Fibroblast of lung (primary cell): ENCODE results near the gene DNAJC1. TPM values are rescaled to one million over a fixed set of nuclear protein-coding genes. Genes with fewer than 3 reads are reported as not detected.

Source experiments
- DNase-seq, 2 donors: peaks; one replicate each; pipeline versions ENCODE4 v3.0.0 to v3.0.0-alpha.2; 2010; ENCODE audit warnings: low read depth in 2 of 2
- H2AFZ ChIP-seq: 2 replicates; pipeline ENCODE4 v1.5.1; 2012; ENCODE audit warnings: low read length, control low read depth, inconsistent platforms
- H3K27ac ChIP-seq: 2 replicates; pipeline ENCODE4 v1.5.1; 2011; ENCODE audit warnings: low read length, control low read depth; ENCODE audit not compliant: insufficient read depth
- H3K27me3 ChIP-seq: 2 replicates; pipeline ENCODE4 v1.5.1; 2011; ENCODE audit warnings: mild to moderate bottlenecking, low read length; ENCODE audit not compliant: control insufficient read depth, insufficient read depth
- H3K36me3 ChIP-seq: 2 replicates; pipeline ENCODE4 v1.5.1; 2011; ENCODE audit warnings: low read length; ENCODE audit not compliant: control insufficient read depth, insufficient read depth
- H3K4me1 ChIP-seq: 2 replicates; pipeline ENCODE4 v1.5.1; 2011; ENCODE audit warnings: low read length; ENCODE audit not compliant: control insufficient read depth, insufficient read depth; ENCODE audit errors: extremely low read depth
- H3K4me2 ChIP-seq: 2 replicates; pipeline ENCODE4 v1.5.1; 2011; ENCODE audit warnings: low read length, control low read depth; ENCODE audit not compliant: insufficient read depth; ENCODE audit errors: extremely low read depth
- H3K4me3 ChIP-seq, 4 experiments: fragments of 200-600 bp in 1 of 4; sonication (generic) in 1 of 4; replicated peaks in 1 of 4; 2 replicates each; pipeline ENCODE4 v1.5.1; 2011 to 2016; ENCODE audit warnings: low read length in 4 of 4, low read depth in 3 of 4, mild to moderate bottlenecking in 3 of 4, control low read depth in 2 of 4, inconsistent platforms in 1 of 4, mixed read lengths in 1 of 4; ENCODE audit not compliant: insufficient read depth in 1 of 4; ENCODE audit errors: control extremely low read depth in 1 of 4
- H3K79me2 ChIP-seq: 2 replicates; pipeline ENCODE4 v1.5.1; 2012; ENCODE audit warnings: mild to moderate bottlenecking, low read length, inconsistent platforms; ENCODE audit not compliant: control insufficient read depth, insufficient read depth
- H3K9ac ChIP-seq: 2 replicates; pipeline ENCODE4 v1.5.1; 2011; ENCODE audit warnings: mild to moderate bottlenecking, low read length, control low read depth; ENCODE audit not compliant: insufficient read depth
- H3K9me3 ChIP-seq: 2 replicates; pipeline ENCODE4 v1.5.1; 2012; ENCODE audit warnings: low read depth, low read length; ENCODE audit not compliant: control insufficient read depth, insufficient read depth
- H4K20me1 ChIP-seq: 2 replicates; pipeline ENCODE4 v1.5.1; 2011; ENCODE audit warnings: low read length; ENCODE audit not compliant: control insufficient read depth, insufficient read depth; ENCODE audit errors: extremely low read depth
- CTCF ChIP-seq, 2 donors: IDR thresholded peaks in 1 of 2; conservative IDR thresholded peaks in 1 of 2; 1 replicate in 1 of 2; 2 replicates in 1 of 2; pipeline ENCODE4 v1.5.1; 2011 to 2012; ENCODE audit warnings: low read length in 2 of 2, control low read depth in 1 of 2, inconsistent platforms in 1 of 2, low read depth in 1 of 2, mild to moderate bottlenecking in 1 of 2
- EZH2 ChIP-seq: IDR thresholded peaks from 2 replicates; pipeline ENCODE4 v1.5.1; 2012; ENCODE audit warnings: low read length, control low read depth, mild to moderate bottlenecking; ENCODE audit errors: missing control alignments
- polyA plus RNA-seq, 2 donors: library from polyadenylated mRNA; depleted of rRNA in 1 of 2; stranded (reverse) in 1 of 2; unstranded in 1 of 2; fragments of >200 nt; gene quantifications; 2 replicates each; pipeline ENCODE4 v1.2.1, GENCODE V29; 2011 to 2012; ENCODE audit warnings: missing spikeins in 1 of 2
- total RNA-seq: library from RNA; depleted of rRNA; stranded (reverse); fragments of >200 nt; gene quantifications from 2 replicates; pipeline ENCODE4 v1.2.1, GENCODE V29; 2014

Gene DNAJC1
- total and polyA plus RNA-seq, 2 donors (not counting 1 experiment from before 2014, with no cell fraction given) = 27.7 to 46.2 TPM

GRCh38 chr10:22010539-22010938 lies 7.0 kb upstream of the DNAJC1 start:
- H3K4me2 ChIP-seq = no peak overlapping the region
- H3K36me3 ChIP-seq = no peaks in the 10 kb centered on the region
- H2AFZ ChIP-seq = no peak overlapping the region
- no peaks in the 10 kb centered on the region for H3K27me3 ChIP-seq
- H3K9me3 ChIP-seq = no peaks in the 10 kb centered on the region
- H3K27ac ChIP-seq = no peak overlapping the region
- H3K4me3 ChIP-seq = no peak overlapping the region
- no peak overlapping the region for H3K9ac ChIP-seq
- H4K20me1 ChIP-seq = no peaks in the 10 kb centered on the region
- H3K79me2 ChIP-seq = no peaks in the 10 kb centered on the region
- TF ChIP-seq CTCF (conservative IDR thresholded peaks at IDR 0.05 in 1 of 2, IDR thresholded peaks at IDR 0.05 in 1 of 2; ENCODE audit: low read depth in 1 of 2, low read length in 2 of 2) = no peak
- no peak for TF ChIP-seq EZH2
- no peak for DNase-seq
- H3K4me1 ChIP-seq = no peaks in the 10 kb centered on the region

- H4K20me1 ChIP-seq = no peaks in the 10 kb centered on the region
- no peaks in the 10 kb centered on the region for H3K9me3 ChIP-seq
- peaks cover 14% of the 10 kb centered on the region for H3K79me2 ChIP-seq
- no peak overlapping the region for H3K9ac ChIP-seq
- H3K4me2 ChIP-seq = no peak overlapping the region
- no peaks in the 10 kb centered on the region for H3K27me3 ChIP-seq
- H3K27ac ChIP-seq = no peak overlapping the region
- DNase-seq = no peak
- H3K4me1 ChIP-seq = no peaks in the 10 kb centered on the region
- TF ChIP-seq EZH2 (no peak), CTCF (conservative IDR thresholded peaks at IDR 0.05 in 1 of 2, IDR thresholded peaks at IDR 0.05 in 1 of 2; ENCODE audit: low read depth in 1 of 2, low read length in 2 of 2) (no peak)
- no peak overlapping the region for H3K4me3 ChIP-seq
- no peak overlapping the region for H2AFZ ChIP-seq
- no peaks in the 10 kb centered on the region for H3K36me3 ChIP-seq
Measured at GRCh38 chr10:22006379-22006884, 2.9 kb upstream of the DNAJC1 start.

- Histone ChIP-seq H3K9ac (no peak overlapping the region), H3K9me3 (no peaks in the 10 kb centered on the region), H3K4me1 (no peaks in the 10 kb centered on the region), H3K4me3 (no peak overlapping the region), H2AFZ (no peak overlapping the region), H3K27me3 (no peaks in the 10 kb centered on the region), H3K79me2 (peaks cover 20% of the 10 kb centered on the region), H4K20me1 (no peaks in the 10 kb centered on the region), H3K4me2 (no peak overlapping the region), H3K27ac (no peak overlapping the region), H3K36me3 (no peaks in the 10 kb centered on the region)
- no peak for DNase-seq
- TF ChIP-seq CTCF (conservative IDR thresholded peaks at IDR 0.05 in 1 of 2, IDR thresholded peaks at IDR 0.05 in 1 of 2; ENCODE audit: low read depth in 1 of 2, low read length in 2 of 2) = no peak
- no peak for TF ChIP-seq EZH2
Measured at GRCh38 chr10:22005763-22006162, 2.2 kb upstream of the DNAJC1 start.
